ENCODE results near the gene CHMP3. TPM values are rescaled to one million over a fixed set of nuclear protein-coding genes. Genes with fewer than 3 reads are reported as not detected.

Gene CHMP3
- total RNA-seq, 2 donors from 2014 or later = 64.6 to 70.0 TPM

DNA sequence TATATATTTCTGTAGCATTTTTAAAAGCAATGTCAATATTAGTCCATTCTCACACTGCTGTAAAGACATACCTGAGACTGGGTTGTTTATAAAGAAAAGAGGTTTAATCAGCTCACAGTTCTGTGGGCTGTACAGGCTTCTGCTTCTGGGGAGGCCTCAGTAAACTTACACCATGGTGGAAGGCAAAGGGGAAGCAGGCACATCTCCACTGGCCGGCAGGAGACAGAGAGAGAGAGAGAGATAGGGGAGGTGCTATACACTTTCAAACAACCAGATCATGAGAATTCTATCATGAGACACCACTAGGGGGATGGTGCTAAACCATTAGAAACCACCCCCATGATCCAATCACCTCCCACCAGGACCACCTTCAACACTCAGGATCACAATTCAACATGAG is 43.1 kb downstream of the CHMP3 start:
- ATAC-seq = no peak
- no peak overlapping the region for H3K27ac ChIP-seq
- no peaks in the 10 kb centered on the region for H3K27me3 ChIP-seq
- 77 to 100% methylated on average over 1 of the region's 1 CpG for WGBS, 2 donors
- H3K9me3 ChIP-seq = no peaks in the 10 kb centered on the region
- H3K36me3 ChIP-seq (replicated peaks in 1 of 2; ENCODE audit: insufficient read depth in 1 of 2, low read depth in 2 of 2) = peaks cover 0 to 2% of the 10 kb centered on the region in 2 donors
- TF ChIP-seq CTCF (IDR thresholded peaks at IDR 0.05) (no peak), POLR2A (IDR thresholded peaks at IDR 0.05) (no peak)
- H3K4me3 ChIP-seq = no peak overlapping the region
- H3K4me1 ChIP-seq = no peaks in the 10 kb centered on the region
- intact Hi-C loops (cut with DNase I) = no loop called here
- no peak for DNase-seq

- DNase-seq = no peak
- Histone ChIP-seq H3K4me1 (no peaks in the 10 kb centered on the region), H3K9me3 (no peaks in the 10 kb centered on the region), H3K36me3 (replicated peaks in 1 of 2; ENCODE audit: insufficient read depth in 1 of 2, low read depth in 2 of 2) (no peaks in the 10 kb centered on the region), H3K27me3 (no peaks in the 10 kb centered on the region), H3K4me3 (no peak overlapping the region), H3K27ac (no peak overlapping the region)
- 94 to 96% methylated on average over 1 of the region's 1 CpG for WGBS, 2 donors
- intact Hi-C loops (cut with DNase I) = no loop called here
- TF ChIP-seq POLR2A (IDR thresholded peaks at IDR 0.05) (no peak), CTCF (IDR thresholded peaks at IDR 0.05) (no peak)
- ATAC-seq = no peak
These were observed 43.9 kb downstream of the CHMP3 start for GRCh38 chr2:86519349-86519748.

- peak; percentile 47 for ATAC-seq
These were observed 44.8 kb downstream of the CHMP3 start for GRCh38 chr2:86518481-86518880.

GRCh38 chr2:86513948-86514660 is 49.1 kb downstream of the CHMP3 start:
- Histone ChIP-seq H3K27me3 (no peaks in the 10 kb centered on the region), H3K36me3 (replicated peaks in 1 of 2; ENCODE audit: insufficient read depth in 1 of 2, low read depth in 2 of 2) (peaks cover 0 to 4% of the 10 kb centered on the region in 2 donors), H3K9me3 (no peaks in the 10 kb centered on the region), H3K27ac (no peak overlapping the region), H3K4me3 (no peak overlapping the region), H3K4me1 (no peaks in the 10 kb centered on the region)
- intact Hi-C loops (cut with DNase I) = no loop called here
- DNase-seq (no peak), ATAC-seq (no peak)
- TF ChIP-seq POLR2A (IDR thresholded peaks at IDR 0.05) (no peak), CTCF (IDR thresholded peaks at IDR 0.05) (no peak)
- WGBS, 2 donors = 77 to 95% methylated on average over 5 of the region's 5 CpGs

More at GRCh38 chr2:86518481-86518880, 44.8 kb downstream of the CHMP3 start:
- WGBS, 2 donors = 60 to 70% methylated on average over 3 of the region's 3 CpGs
- DNase-seq = peak; percentile 18 to 54 (median 28)
- Histone ChIP-seq H3K4me1 (no peaks in the 10 kb centered on the region), H3K36me3 (replicated peaks in 1 of 2; ENCODE audit: insufficient read depth in 1 of 2, low read depth in 2 of 2) (no peaks in the 10 kb centered on the region), H3K9me3 (no peaks in the 10 kb centered on the region), H3K27me3 (no peaks in the 10 kb centered on the region), H3K27ac (no peak overlapping the region), H3K4me3 (no peak overlapping the region)
- intact Hi-C loops (cut with DNase I) = no loop called here
- TF ChIP-seq CTCF (IDR thresholded peaks at IDR 0.05) (peak in 6 of 7 experiments; percentile 9 to 55 (median 42)), POLR2A (IDR thresholded peaks at IDR 0.05) (no peak)

GRCh38 chr2:86512892-86513291 is 50.4 kb downstream of the CHMP3 start:
- intact Hi-C loops (cut with DNase I) = no loop called here
- Histone ChIP-seq H3K27me3 (no peaks in the 10 kb centered on the region), H3K4me1 (no peaks in the 10 kb centered on the region), H3K36me3 (replicated peaks in 1 of 2; ENCODE audit: insufficient read depth in 1 of 2, low read depth in 2 of 2) (peaks cover 0 to 8% of the 10 kb centered on the region in 2 donors), H3K27ac (no peak overlapping the region), H3K9me3 (no peaks in the 10 kb centered on the region), H3K4me3 (no peak overlapping the region)
- DNase-seq = no peak
- 76 to 79% methylated on average over 2 of the region's 2 CpGs for WGBS, 2 donors
- TF ChIP-seq POLR2A (IDR thresholded peaks at IDR 0.05) (no peak), CTCF (IDR thresholded peaks at IDR 0.05) (no peak)
- ATAC-seq = no peak

Data from body of pancreas (tissue), 4 donors.